WI38 (cell line): ENCODE data around the gene WDTC1.

Experiments
- H3K4me3 ChIP-seq: 2 replicates; pipeline ENCODE4 v1.5.1; 2011; ENCODE audit warnings: low read depth, mild to moderate bottlenecking, control low read depth, low read length
- CTCF ChIP-seq: IDR thresholded peaks from 2 replicates; pipeline ENCODE4 v1.5.1; 2012; ENCODE audit warnings: low read depth, mild to moderate bottlenecking, control low read depth, low read length

WDTC1 gene

DNA sequence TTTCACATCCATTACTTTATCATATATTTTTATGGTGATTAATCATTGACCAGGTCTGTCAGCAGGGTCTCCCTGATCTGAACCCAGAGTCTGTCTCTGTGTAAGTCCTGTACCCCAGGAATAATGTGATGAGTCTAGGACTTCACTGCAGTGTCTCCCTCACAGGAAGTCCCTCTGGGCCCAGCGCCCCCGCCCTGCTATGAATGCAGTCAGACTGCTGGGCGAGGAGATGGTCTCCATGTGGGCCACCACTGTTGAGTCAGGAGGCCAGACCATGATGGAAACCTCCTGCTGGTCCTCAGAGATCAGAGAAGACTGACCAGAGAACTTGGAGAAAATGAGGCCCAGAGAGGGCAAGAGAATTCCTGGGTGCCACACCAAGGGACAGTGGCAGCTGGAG, 97.0 kb downstream of the WDTC1 start:
- no peak overlapping the region for H3K4me3 ChIP-seq
- TF ChIP-seq CTCF: no peak

GRCh38 chr1:27331922-27332321, 97.5 kb downstream of the WDTC1 start:
- no peak for TF ChIP-seq CTCF

GRCh38 chr1:27332536-27333281, 98.3 kb downstream of the WDTC1 start:
- peak; percentile 86 for TF ChIP-seq CTCF

More at GRCh38 chr1:27331922-27332321, 97.5 kb downstream of the WDTC1 start:
- H3K4me3 ChIP-seq: no peak overlapping the region

DNA sequence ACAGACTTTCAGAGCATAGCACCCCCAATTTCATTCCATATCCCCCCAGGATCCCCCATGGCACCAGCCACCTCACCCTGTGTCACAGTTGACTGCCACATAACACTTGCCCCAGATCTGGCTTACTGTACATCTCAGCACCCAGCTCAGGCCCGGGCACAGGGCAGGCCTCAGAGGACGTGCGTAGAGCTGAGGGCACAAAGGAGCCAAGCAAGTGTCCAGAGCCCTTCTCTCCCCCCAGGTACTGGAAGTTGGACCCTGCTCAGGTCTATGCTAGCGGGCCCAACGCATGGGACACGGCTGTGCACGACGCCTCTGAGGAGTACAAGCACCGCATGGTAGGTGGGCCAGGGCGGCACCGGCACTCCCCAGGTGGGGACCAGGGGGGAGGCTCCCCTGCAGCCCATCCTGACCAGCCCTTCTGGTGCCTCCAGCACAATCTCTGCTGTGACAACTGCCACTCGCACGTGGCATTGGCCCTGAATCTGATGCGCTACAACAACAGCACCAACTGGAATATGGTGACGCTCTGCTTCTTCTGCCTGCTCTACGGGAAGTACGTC, 99.4 kb downstream of the WDTC1 start:
- TF ChIP-seq CTCF: no peak

More at GRCh38 chr1:27332536-27333281, 98.3 kb downstream of the WDTC1 start:
- H3K4me3 ChIP-seq: no peak overlapping the region

DNA sequence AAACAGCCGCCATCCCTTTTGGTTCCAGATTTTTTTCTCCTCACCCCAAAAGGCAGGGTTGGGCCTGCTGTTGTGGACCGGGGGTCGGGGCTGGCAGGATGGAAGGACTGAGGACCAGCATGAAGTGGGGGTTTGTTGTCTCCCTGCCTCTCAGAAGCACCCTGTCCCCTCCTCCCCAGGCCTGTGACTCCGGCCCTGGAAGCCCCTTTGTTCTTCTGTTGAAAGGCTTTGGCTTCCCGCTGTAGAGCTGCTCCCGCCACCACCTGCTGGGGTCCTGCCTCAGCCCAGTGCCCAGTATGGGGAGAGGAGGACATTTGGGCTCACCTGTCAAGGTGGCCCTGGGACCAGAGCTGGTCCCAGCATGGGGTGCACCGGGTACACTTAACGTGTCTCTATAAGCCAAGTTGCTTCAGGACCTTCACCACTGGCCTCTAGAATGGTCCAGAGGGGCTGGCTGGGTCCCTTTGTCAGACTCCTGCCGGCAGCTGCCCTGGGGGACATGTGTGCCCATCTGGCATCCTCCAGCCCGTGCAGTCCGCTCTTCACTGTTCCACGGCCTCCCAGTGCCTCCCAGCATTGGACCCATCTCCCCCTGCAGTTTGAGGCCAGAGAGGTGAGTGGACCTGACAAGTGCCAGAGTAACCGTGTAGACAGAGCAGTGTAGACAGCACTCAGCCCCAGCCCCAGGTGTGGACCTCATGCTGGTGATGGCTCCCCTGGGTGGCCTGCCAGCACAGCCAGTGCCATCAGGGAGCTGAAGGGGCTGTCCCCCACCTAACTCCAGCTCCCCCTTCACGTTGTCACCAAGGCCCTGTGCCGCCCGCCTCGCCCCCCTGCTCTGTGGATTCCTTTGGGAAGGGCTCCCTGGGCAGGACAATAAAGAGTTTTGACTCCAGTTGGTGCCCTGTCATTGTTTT, 101.3 kb downstream of the WDTC1 start:
- no peak for TF ChIP-seq CTCF
- no peak overlapping the region for H3K4me3 ChIP-seq

More for the DNA sequence above, 99.4 kb downstream of the WDTC1 start:
- H3K4me3 ChIP-seq: no peak overlapping the region

GRCh38 chr1:27336756-27337155, 102.3 kb downstream of the WDTC1 start:
- TF ChIP-seq CTCF: no peak
- H3K4me3 ChIP-seq: no peak overlapping the region
